Suprapubic skin (tissue), 4 donors: ENCODE data around the gene TSPAN8. TPM values are rescaled to one million over a fixed set of nuclear protein-coding genes. Genes with fewer than 3 reads are reported as not detected.
"Not testable (repeated sequence)": the region's sequence is repeated elsewhere in the genome, so short reads cannot be mapped to it uniquely, and the experiment has no call there.

Experiments used
- DNase-seq, 2 donors: peaks; one replicate each; pipeline ENCODE4 v3.0.0-alpha.2; 2019; ENCODE audit warnings: low spot score in 2 of 2
- H3K27ac ChIP-seq: fragments of 200-600 bp; sonication (generic); one replicate; pipeline ENCODE4 v1.5.1; 2019
- H3K27me3 ChIP-seq: fragments of 200-600 bp; sonication (generic); one replicate; pipeline ENCODE4 v1.5.1; 2019
- H3K36me3 ChIP-seq: fragments of 200-600 bp; sonication (generic); one replicate; pipeline ENCODE4 v1.5.1; 2019
- H3K4me1 ChIP-seq: fragments of 200-600 bp; sonication (generic); one replicate; pipeline ENCODE4 v1.5.1; 2019
- H3K4me3 ChIP-seq: fragments of 200-600 bp; sonication (generic); one replicate; pipeline ENCODE4 v1.5.1; 2019; ENCODE audit warnings: mild to moderate bottlenecking
- H3K9me3 ChIP-seq: fragments of 200-600 bp; sonication (generic); one replicate; pipeline ENCODE4 v1.5.1; 2019
- EP300 ChIP-seq: sonication (generic); formaldehyde crosslinking; IDR thresholded peaks from one replicate; pipeline ENCODE4 v1.6.1; 2017; ENCODE audit warnings: antibody characterized with exemption
- POLR2A ChIP-seq, 2 donors: fragments of 450-650 bp; IDR thresholded peaks; one replicate each; pipeline ENCODE4 v1.6.1; 2017; ENCODE audit warnings: antibody characterized with exemption in 2 of 2, mild to moderate bottlenecking in 2 of 2, moderate library complexity in 2 of 2
- POLR2AphosphoS5 ChIP-seq, 3 donors: sonication (generic); formaldehyde crosslinking; IDR thresholded peaks; one replicate each; pipeline ENCODE4 v1.6.1; 2017; ENCODE audit warnings: antibody characterized with exemption in 3 of 3
- WGBS: methylation state at CpG from one replicate; pipeline ENCODE4 v1.1.5; 2018; 5-methylcytosine and 5-hydroxymethylcytosine counted together
- total RNA-seq, 4 donors: library from RNA; depleted of rRNA; stranded (reverse); fragments of >200 nt; gene quantifications; one replicate each; pipeline ENCODE4 v1.1.0, GENCODE V29; 2016
- TF ChIP-seq, protein P1 (sequence below), 2 donors: fragments of 200-600 bp in 1 of 2; fragments of 450-650 bp in 1 of 2; sonication (generic) in 1 of 2; IDR thresholded peaks; one replicate each; pipeline ENCODE4 v1.5.1; 2016 to 2019; ENCODE audit warnings: antibody characterized with exemption in 2 of 2, mild to moderate bottlenecking in 1 of 2, moderate library complexity in 1 of 2

Gene TSPAN8
- total RNA-seq, 4 donors from 2014 or later, result 8.3 to 33.6 (median 26.1) TPM

GRCh38 chr12:71174146-71174545 is 16.3 kb upstream of the TSPAN8 start:
- DNase-seq, result no peak
- Histone ChIP-seq H3K4me1 (no peaks in the 10 kb centered on the region), H3K27me3 (no peaks in the 10 kb centered on the region), H3K36me3 (no peaks in the 10 kb centered on the region), H3K4me3 (no peak overlapping the region), H3K27ac (no peak overlapping the region), H3K9me3 (no peaks in the 10 kb centered on the region)
- TF ChIP-seq POLR2A (IDR thresholded peaks at IDR 0.05) (no peak), EP300 (no peak), POLR2AphosphoS5 (IDR thresholded peaks at IDR 0.05) (no peak)
- TF ChIP-seq, protein P1, sequence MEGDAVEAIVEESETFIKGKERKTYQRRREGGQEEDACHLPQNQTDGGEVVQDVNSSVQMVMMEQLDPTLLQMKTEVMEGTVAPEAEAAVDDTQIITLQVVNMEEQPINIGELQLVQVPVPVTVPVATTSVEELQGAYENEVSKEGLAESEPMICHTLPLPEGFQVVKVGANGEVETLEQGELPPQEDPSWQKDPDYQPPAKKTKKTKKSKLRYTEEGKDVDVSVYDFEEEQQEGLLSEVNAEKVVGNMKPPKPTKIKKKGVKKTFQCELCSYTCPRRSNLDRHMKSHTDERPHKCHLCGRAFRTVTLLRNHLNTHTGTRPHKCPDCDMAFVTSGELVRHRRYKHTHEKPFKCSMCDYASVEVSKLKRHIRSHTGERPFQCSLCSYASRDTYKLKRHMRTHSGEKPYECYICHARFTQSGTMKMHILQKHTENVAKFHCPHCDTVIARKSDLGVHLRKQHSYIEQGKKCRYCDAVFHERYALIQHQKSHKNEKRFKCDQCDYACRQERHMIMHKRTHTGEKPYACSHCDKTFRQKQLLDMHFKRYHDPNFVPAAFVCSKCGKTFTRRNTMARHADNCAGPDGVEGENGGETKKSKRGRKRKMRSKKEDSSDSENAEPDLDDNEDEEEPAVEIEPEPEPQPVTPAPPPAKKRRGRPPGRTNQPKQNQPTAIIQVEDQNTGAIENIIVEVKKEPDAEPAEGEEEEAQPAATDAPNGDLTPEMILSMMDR (IDR thresholded peaks at IDR 0.05), result no peak
- WGBS, result 86% methylated on average over 1 of the region's 1 CpG

DNA sequence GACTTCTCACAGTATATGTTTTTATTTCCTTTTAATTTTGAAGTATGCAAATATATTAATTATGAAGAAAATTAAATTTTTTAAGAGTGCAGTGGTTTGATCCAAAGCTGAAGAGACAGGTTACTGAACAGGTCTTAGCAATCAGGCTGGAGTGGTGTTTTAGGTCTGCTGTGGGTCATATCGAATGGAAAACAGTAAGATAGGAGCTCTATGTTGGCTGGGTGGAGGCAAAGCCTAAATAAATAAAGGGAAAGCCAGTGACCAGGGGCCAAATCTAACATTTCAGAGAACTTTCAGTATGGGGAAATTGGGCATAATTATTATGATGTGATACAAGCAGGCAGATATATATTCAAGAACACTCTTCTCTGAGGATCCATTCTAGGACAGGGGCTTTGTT is 12.7 kb upstream of the TSPAN8 start:
- Histone ChIP-seq H3K27me3 (no peaks in the 10 kb centered on the region), H3K4me1 (no peaks in the 10 kb centered on the region), H3K9me3 (no peaks in the 10 kb centered on the region), H3K36me3 (no peaks in the 10 kb centered on the region), H3K27ac (no peak overlapping the region), H3K4me3 (no peak overlapping the region)
- TF ChIP-seq, protein P1 (IDR thresholded peaks at IDR 0.05), result no peak
- TF ChIP-seq POLR2A (IDR thresholded peaks at IDR 0.05) (no peak), EP300 (no peak), POLR2AphosphoS5 (IDR thresholded peaks at IDR 0.05) (no peak)
- 88% methylated on average over 1 of the region's 1 CpG for WGBS
- no peak for DNase-seq

GRCh38 chr12:71169286-71169685 is 11.5 kb upstream of the TSPAN8 start:
- H3K36me3 ChIP-seq, result no peaks in the 10 kb centered on the region
- no peak for DNase-seq
- TF ChIP-seq POLR2AphosphoS5 (IDR thresholded peaks at IDR 0.05) (no peak), EP300 (no peak), POLR2A (IDR thresholded peaks at IDR 0.05) (no peak)
- TF ChIP-seq, protein P1 (IDR thresholded peaks at IDR 0.05), result no peak
- H3K27me3 ChIP-seq, result no peaks in the 10 kb centered on the region
- H3K4me3 ChIP-seq, result no peak overlapping the region
- no peaks in the 10 kb centered on the region for H3K9me3 ChIP-seq
- H3K27ac ChIP-seq, result no peak overlapping the region
- H3K4me1 ChIP-seq, result no peaks in the 10 kb centered on the region

DNA sequence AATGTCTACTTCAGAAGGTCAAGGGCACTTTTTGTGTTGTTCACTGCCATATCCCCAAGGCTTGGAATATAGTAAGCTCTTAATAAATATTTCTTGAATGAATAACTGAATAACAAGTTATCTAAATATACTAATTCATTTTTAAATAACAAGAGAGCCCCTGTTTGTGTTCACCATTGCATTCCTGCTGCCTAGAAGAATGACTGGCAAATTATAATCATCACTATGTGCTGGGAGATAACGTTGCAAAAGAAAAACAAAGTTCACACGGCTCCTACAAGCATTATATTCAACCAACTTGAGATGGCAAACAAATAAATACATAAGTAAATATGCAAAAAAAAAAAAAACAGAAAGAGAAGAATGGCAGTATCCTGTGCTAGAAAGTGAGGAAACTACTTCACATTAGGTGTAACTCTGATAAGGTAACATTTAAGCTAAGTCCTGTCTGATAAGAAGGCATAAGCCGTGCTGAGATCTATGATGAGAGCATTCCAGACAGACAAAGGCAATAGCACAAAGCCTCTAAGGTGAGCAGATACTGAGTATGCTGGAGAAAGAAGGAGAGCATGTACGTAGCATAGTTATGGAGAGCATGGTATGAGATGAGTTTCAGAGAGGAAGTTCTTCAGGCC is 9.2 kb upstream of the TSPAN8 start:
- WGBS, result 91% methylated on average over 4 of the region's 4 CpGs

DNA sequence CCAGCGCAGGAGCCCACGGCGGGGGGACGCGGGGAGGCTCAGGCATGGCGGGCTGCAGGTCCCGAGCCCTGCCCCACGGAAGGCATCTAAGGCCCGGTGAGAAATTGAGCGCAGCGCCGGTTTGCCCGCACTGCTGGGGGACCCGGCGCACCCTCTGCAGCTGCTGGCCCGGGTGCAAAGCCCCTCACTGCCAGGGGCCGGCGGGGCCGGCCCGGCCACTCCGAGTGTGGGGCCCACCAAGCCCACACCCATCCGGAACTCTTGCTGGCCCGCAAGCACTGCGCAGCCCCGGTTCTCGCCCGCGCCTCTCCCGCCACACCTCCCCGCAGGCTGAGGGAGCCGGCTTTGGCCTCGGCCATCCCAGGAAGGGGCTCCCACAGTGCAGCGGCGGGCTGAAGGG is 8.5 kb upstream of the TSPAN8 start:
- no peak for DNase-seq
- H3K4me1 ChIP-seq, result no peaks in the 10 kb centered on the region
- H3K4me3 ChIP-seq, result no peak overlapping the region
- no peak for TF ChIP-seq POLR2AphosphoS5 (IDR thresholded peaks at IDR 0.05)
- no peak for TF ChIP-seq POLR2A (IDR thresholded peaks at IDR 0.05)
- TF ChIP-seq EP300, result no peak
- TF ChIP-seq, protein P1 (IDR thresholded peaks at IDR 0.05), result no peak
- H3K9me3 ChIP-seq, result no peaks in the 10 kb centered on the region
- H3K27ac ChIP-seq, result no peak overlapping the region
- no peaks in the 10 kb centered on the region for H3K36me3 ChIP-seq
- no peaks in the 10 kb centered on the region for H3K27me3 ChIP-seq
- WGBS, result 97% methylated on average over 11 of the region's 34 CpGs

More for the DNA sequence above, 9.2 kb upstream of the TSPAN8 start:
- no peak overlapping the region for H3K27ac ChIP-seq
- H3K27me3 ChIP-seq, result no peaks in the 10 kb centered on the region
- no peaks in the 10 kb centered on the region for H3K4me1 ChIP-seq
- TF ChIP-seq POLR2AphosphoS5 (IDR thresholded peaks at IDR 0.05) (no peak), EP300 (no peak), POLR2A (IDR thresholded peaks at IDR 0.05) (no peak)
- TF ChIP-seq, protein P1 (IDR thresholded peaks at IDR 0.05), result no peak
- no peak for DNase-seq
- no peak overlapping the region for H3K4me3 ChIP-seq
- H3K9me3 ChIP-seq, result no peaks in the 10 kb centered on the region
- H3K36me3 ChIP-seq, result no peaks in the 10 kb centered on the region

DNA sequence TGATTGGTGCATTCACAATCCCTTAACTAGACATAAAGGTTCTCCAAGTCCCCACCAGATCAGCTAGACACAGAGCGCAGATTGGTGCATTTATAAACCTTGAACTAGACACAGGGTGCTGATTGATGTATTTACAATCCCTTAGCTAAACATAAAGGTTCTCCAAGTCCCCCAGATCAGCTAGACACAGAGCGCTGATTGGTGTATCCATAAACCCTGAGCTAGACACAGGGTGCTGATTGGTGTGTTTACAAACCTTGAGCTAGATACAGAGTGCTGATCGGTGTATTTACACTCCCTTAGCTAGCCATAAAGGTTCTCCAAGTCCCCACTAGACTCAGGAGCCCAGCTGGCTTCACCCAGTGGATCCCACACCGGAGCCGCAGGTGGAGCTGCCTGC is 8.0 kb upstream of the TSPAN8 start:
- not testable (repeated sequence) for H3K4me1 ChIP-seq, H3K27ac ChIP-seq, H3K36me3 ChIP-seq, H3K9me3 ChIP-seq, H3K4me3 ChIP-seq, DNase-seq, H3K27me3 ChIP-seq
- WGBS, result 92% methylated on average over 4 of the region's 5 CpGs
